ENCODE results near the gene WDHD1.
"Not testable (repeated sequence)": the region's sequence is repeated elsewhere in the genome, so short reads cannot be mapped to it uniquely, and the experiment has no call there.

WDHD1 gene

DNA sequence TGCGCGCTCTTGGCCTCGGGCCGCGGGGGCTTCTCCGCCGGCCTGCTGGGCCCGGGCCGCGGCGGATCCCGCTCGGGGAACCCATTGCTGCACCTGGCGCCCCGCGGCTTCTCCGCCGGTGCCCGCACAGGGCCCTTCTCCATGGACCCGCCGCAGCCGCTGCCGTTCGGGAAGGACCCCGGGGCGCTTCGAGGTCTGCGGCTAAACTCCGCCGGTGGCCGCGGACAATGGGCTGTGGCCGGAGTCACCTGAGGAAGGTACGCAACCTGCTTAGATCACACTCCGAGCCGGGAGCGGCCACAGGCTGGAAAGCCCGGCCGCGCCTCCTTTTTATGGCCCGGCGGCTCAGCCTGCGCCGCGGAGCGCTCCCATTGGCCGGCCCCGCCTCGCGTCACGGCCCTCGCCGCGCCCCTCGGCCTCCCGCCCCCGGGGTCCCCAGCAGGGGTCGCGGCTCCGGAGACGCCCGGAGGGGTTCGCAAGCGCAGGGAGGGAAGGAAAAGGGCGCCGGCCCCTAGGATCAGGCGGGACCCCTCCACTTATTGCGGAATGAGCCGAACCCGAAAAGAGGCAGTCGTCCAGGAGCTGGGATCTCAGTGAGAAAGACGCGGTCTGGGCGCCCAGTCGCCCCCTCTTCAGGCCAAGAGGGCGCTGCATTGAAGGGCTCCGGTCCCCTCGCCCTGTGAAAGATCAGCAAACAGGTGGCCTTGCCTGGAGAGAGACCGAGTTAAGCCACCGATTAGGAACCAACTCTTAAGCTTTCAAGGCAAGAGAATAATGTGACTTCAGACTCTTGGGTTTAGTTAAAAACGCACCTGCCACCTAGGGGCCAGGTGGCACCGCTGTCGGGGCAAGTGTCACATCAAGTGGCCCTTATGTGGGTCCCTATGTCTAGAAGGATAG, 124.1 kb downstream of the WDHD1 start, which contains the start of gene GCH1:
GCH1 (minus strand) TSS at position 306 of the 900 bp plus-strand sequence; CDS start at position 143, 163 bp downstream.
- no peaks in the 10 kb centered on the region for H3K9me3 ChIP-seq
- DNase-seq (ENCODE audit: low spot score in 2 of 2), result peak; percentile 70 to 88
- in situ Hi-C loops (cut with MboI; ENCODE audit: low sequenced_read_pairs), result no loop called here
- no peaks in the 10 kb centered on the region for H3K27me3 ChIP-seq (ENCODE audit: low read depth)
- peaks cover 4% of the 10 kb centered on the region; the same call in 1 of the 2 replicates for H3K4me1 ChIP-seq
- H3K36me3 ChIP-seq (replicated peaks), result no peaks in the 10 kb centered on the region
- H3K4me3 ChIP-seq, result peak within 1 kb of the TSS; percentile 86

DNA sequence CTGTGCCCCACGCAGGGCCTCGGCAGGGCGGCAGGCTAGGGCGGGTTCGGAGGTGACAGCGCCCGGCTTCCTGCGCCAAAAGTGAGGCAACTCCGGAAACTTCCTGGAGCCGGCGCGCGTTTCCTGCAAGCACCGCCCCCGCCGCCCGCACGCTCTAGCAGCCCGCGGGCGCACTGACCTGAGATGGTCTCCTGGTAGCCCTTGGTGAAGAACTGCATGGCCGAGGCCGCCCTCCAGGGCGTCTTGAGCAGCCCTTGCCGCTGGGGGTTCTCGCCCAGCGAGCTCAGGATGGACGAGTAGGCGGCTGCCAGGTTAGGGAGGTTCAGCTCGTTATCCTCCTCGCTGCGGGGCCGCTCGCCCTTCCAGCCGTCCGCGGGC, 124.8 kb downstream of the WDHD1 start:
- DNase-seq (ENCODE audit: low spot score in 2 of 2), result peak; percentile 58 to 83
- Histone ChIP-seq H3K4me1 (peaks cover 4% of the 10 kb centered on the region; the same call in 1 of the 2 replicates), H3K27me3 (ENCODE audit: low read depth) (no peaks in the 10 kb centered on the region), H3K9me3 (no peaks in the 10 kb centered on the region), H3K36me3 (replicated peaks) (no peaks in the 10 kb centered on the region), H3K4me3 (peak overlapping the region; percentile 86)
- in situ Hi-C loops (cut with MboI; ENCODE audit: low sequenced_read_pairs), result no loop called here

DNA sequence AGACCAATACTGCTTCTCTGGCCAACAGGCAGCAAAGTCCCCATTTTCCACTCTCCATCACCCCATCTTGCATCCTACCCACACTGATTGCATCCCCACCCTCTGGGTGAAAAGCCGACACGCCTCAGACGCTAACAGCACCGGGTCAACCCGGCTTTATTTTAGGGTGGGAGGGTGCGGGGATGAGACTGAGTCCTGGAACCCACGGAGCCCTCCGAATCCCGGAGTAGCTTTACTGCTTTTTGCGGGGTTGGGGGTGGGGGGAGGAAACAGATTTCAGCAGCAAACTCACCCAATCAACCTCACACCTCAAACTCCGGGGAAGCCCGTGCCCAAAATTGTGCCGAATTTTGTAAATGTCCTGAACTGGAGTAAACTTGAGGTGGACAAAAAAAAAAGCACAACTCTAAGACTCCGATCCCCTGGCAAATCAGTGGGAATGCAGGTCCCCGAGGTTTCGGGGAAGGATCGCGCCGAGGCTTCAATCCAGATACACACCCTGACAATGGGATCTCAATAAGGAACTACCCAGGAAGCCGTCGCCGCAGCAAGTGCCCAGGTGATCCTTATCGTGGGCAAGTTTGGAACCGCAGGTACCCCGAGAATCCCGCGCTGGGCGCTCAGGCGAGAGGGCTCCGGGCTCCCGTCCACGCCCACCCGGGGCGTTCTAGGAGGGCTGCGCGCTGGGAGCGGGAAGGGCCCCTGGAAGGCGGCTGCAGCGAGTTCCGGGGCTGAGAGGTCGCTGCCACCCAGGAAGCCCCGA, 125.3 kb downstream of the WDHD1 start:
- H3K27me3 ChIP-seq (ENCODE audit: low read depth), result no peaks in the 10 kb centered on the region
- H3K36me3 ChIP-seq (replicated peaks), result no peaks in the 10 kb centered on the region
- H3K4me1 ChIP-seq, result peaks cover 4% of the 10 kb centered on the region; the same call in 1 of the 2 replicates
- peak overlapping the region; percentile 86 for H3K4me3 ChIP-seq
- H3K9me3 ChIP-seq, result no peaks in the 10 kb centered on the region
- DNase-seq (ENCODE audit: low spot score in 2 of 2), result peak in 1 of 2 experiments; percentile 22
- in situ Hi-C loops (cut with MboI; ENCODE audit: low sequenced_read_pairs), result no loop called here

DNA sequence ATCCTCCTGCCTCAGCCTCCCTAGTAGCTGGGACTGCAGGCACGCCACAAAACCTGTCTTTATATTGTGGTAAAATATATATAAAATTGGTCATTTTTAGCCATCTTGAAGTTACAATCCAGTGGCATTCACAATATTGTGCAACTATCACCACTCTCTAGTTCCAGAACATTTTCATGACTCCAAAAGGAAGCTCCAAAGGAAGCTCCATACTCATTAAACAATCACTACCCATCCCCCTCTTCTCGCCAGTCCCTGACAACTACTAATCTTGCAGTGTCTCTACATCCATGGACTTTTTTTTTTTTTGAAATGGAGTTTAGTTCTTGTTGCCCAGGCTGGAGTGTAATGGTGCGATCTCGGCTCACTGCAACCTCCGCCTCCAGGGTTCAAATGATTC, 127.3 kb downstream of the WDHD1 start:
- Histone ChIP-seq H3K4me1 (peaks cover 4% of the 10 kb centered on the region; the same call in 1 of the 2 replicates), H3K4me3 (no peak overlapping the region), H3K9me3 (no peaks in the 10 kb centered on the region), H3K36me3 (replicated peaks) (no peaks in the 10 kb centered on the region), H3K27me3 (ENCODE audit: low read depth) (no peaks in the 10 kb centered on the region)
- in situ Hi-C loops (cut with MboI; ENCODE audit: low sequenced_read_pairs), result no loop called here
- no peak for DNase-seq (ENCODE audit: low spot score in 2 of 2)

DNA sequence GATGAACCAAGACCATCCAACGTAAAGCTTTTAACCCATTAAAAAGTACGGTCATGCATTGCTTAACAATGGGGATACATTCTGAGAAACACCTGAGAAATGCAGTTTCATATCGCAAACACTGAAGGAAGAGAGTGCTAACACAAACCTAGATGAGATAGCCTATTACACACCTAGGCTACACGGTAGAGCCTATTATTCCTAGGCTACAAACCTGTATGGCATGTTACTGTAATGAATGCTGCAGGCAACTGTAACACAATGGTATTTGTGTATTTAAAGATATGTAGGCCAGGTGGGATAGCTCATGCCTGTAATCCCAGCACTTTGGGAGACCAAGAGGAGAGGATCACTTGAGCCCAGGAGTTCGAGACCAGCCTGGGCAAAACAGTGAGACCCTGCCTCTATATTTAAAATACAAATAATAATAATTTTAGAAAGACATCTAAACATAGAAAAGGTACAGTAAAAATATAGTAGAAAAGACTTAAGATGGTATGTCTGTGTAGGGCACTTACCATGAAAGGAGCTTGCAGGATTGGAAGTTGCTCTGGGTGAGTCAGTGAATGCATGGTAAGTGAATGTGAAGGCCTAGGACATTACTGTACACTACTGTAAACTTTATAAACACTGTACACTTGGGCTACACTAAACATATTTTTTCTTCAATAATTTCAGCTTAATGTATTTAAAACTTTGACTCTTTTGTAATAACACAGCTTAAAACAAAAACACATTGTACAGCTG, 128.9 kb downstream of the WDHD1 start:
- DNase-seq (ENCODE audit: low spot score in 2 of 2); H3K27me3 ChIP-seq (ENCODE audit: low read depth); H3K4me3 ChIP-seq; H3K36me3 ChIP-seq (replicated peaks); H3K9me3 ChIP-seq; H3K4me1 ChIP-seq; in situ Hi-C loops (cut with MboI; ENCODE audit: low sequenced_read_pairs): not testable (repeated sequence)

DNA sequence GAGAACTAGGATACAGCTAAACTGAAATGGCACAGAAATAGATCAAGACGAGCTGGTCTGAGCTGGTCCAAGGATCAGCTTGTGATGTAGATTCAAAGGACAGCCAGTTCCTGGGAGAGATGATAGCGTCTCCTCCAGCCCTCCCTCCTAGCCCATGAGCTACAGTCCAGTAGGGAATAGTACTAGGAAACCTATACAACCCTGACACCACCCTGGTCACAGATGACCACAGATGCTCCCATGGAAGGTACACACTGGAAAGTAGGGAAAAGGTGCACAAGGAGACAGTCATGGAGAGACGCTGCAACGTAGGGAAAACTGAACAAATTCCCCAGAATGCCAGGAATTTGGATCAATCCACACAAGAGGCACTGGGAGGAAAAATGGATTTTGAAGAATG, 131.2 kb downstream of the WDHD1 start:
- H3K36me3 ChIP-seq (replicated peaks), result no peaks in the 10 kb centered on the region
- DNase-seq (ENCODE audit: low spot score in 2 of 2), result no peak
- no peak overlapping the region for H3K4me3 ChIP-seq
- in situ Hi-C loops (cut with MboI; ENCODE audit: low sequenced_read_pairs), result no loop called here
- no peaks in the 10 kb centered on the region for H3K9me3 ChIP-seq
- H3K4me1 ChIP-seq, result peaks cover 12% of the 10 kb centered on the region
- H3K27me3 ChIP-seq (ENCODE audit: low read depth), result no peaks in the 10 kb centered on the region

DNA sequence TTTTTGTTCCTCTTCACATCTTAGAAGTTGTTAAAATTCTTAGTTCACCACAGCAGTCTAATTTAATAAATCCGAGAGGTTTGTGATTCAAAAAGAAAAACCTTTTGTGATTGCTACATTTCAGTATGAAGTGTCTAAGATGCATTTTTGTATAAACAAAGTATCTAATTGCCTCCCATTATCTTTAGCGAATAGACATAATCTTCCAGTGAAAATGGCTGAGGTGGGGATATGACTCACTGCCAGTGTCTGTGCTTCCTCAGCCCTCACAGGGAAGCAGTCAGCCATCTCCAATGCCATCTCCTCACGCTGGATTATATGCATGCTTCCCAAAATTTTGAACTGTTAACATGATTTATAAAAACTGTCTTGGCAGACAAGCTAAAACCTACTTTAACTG, 131.9 kb downstream of the WDHD1 start:
- DNase-seq (ENCODE audit: low spot score in 2 of 2), result no peak
- in situ Hi-C loops (cut with MboI; ENCODE audit: low sequenced_read_pairs), result no loop called here
- Histone ChIP-seq H3K36me3 (replicated peaks) (no peaks in the 10 kb centered on the region), H3K4me3 (no peak overlapping the region), H3K27me3 (ENCODE audit: low read depth) (no peaks in the 10 kb centered on the region), H3K4me1 (peaks cover 10% of the 10 kb centered on the region), H3K9me3 (no peaks in the 10 kb centered on the region)

DNA sequence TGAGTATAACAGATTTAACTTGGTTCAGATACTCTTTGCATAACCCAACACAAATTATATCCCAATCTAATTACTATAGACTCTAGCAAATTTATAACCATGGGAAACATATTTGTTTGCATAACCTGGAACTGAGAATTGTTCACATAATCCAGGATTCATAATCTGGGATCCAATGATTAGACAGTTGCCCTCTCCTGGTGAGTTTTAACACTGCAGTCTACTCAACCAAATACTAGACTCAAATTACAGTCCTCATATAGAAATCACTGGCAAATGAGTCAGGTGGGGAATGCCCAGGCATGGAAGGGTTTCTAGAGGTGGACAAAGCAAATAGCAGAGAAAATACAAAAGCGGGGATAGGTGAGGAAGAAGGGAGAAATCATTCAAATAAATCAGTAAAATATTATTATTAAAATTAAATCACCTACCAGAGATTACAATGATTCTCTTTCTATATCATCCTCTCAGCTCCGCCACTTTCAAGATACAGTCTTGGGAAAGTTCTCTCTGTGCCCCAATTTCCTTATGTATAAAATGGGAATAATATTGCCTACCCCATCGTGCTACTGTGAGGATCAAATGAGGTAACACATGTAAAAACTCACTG, 133.6 kb downstream of the WDHD1 start:
- Histone ChIP-seq H3K36me3 (replicated peaks) (no peaks in the 10 kb centered on the region), H3K4me1 (peaks cover 10% of the 10 kb centered on the region), H3K4me3 (no peak overlapping the region), H3K27me3 (ENCODE audit: low read depth) (no peaks in the 10 kb centered on the region), H3K9me3 (no peaks in the 10 kb centered on the region)
- in situ Hi-C loops (cut with MboI; ENCODE audit: low sequenced_read_pairs), result no loop called here
- DNase-seq (ENCODE audit: low spot score in 2 of 2), result peak; percentile 50 to 65

DNA sequence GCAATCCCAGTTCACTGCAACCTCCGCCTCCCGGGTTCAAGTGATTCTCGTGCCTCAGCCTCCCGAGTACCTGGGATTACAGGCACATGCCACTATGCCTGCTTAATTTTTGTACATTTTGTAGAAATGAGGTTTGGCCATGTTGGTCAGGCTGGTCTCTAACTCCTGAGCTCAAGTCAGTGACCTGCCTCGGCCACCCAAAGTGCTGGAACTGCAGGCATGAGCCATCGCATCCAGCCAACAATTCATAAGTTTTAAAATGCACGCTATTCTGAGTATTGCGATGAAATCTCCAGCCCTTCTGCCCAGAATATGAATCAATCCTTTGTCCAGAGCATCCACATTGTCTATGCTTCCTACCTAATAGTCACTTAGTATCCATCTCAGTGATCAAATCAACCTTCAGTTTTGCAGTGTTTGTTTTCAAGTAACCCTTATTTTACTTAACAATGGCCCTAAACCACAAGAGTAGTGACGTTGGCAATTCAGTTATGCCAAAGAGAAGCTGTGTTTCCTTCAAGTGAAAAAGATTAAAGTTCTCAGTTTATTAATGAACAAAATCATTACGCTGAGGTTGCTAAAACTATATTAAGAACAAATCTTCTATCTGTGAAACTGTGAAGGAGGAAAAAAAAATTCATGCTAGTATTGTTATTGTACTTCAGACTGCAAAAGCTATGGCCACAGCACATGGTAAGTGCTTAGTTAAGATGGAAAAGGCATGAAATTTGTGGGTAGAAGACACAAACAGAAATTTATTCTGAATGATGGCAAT, 135.2 kb downstream of the WDHD1 start:
- peak in 1 of 2 experiments; percentile 74 for DNase-seq (ENCODE audit: low spot score in 2 of 2)
- Histone ChIP-seq H3K4me3 (no peak overlapping the region), H3K27me3 (ENCODE audit: low read depth) (no peaks in the 10 kb centered on the region), H3K4me1 (peaks cover 12% of the 10 kb centered on the region), H3K9me3 (no peaks in the 10 kb centered on the region), H3K36me3 (replicated peaks) (no peaks in the 10 kb centered on the region)
- in situ Hi-C loops (cut with MboI; ENCODE audit: low sequenced_read_pairs), result no loop called here

DNA sequence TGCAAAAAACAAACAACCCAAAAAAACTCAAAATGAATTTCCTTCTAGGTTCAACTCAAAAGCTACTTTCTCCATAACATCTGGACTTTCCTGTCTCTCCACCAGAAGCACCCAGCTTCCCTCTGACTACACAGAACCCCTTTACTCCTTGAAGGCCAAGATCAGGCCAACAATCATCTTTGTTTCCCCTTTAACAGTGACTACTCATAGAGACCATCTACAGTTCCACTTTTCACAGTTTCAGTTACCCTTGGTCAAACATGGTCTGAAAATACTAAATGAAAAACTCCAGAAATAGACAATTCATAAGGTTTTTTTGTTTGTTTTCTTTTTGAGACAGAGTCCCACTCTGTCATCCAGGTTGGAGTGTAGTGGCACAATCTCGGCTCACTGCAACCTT, 136.1 kb downstream of the WDHD1 start:
- H3K9me3 ChIP-seq, result no peaks in the 10 kb centered on the region
- no peak overlapping the region for H3K4me3 ChIP-seq
- no peaks in the 10 kb centered on the region for H3K36me3 ChIP-seq (replicated peaks)
- in situ Hi-C loops (cut with MboI; ENCODE audit: low sequenced_read_pairs), result no loop called here
- no peaks in the 10 kb centered on the region for H3K27me3 ChIP-seq (ENCODE audit: low read depth)
- H3K4me1 ChIP-seq, result peaks cover 12% of the 10 kb centered on the region
- no peak for DNase-seq (ENCODE audit: low spot score in 2 of 2)

DNA sequence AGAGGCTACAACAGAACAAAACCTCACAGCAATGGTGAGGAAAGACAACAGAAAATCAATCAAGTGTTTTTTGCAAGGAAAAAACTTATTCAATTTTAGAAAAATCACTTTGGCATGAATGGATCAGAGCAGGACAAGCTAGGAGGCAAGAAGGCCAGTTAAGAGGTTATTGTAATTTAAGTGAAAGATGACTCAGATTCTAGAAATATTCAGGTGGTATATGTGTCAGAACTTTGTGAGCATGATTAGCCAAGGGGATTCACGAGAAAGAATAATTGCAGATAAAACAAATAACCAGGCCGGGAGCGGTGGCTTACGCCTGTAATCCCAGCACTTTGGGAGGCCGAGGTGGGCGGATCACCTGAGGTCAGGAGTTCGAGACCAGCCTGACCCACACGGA, 137.0 kb downstream of the WDHD1 start:
- Histone ChIP-seq H3K27me3 (ENCODE audit: low read depth) (no peaks in the 10 kb centered on the region), H3K4me1 (peaks cover 12% of the 10 kb centered on the region), H3K4me3 (no peak overlapping the region), H3K9me3 (no peaks in the 10 kb centered on the region), H3K36me3 (replicated peaks) (no peaks in the 10 kb centered on the region)
- in situ Hi-C loops (cut with MboI; ENCODE audit: low sequenced_read_pairs), result no loop called here
- DNase-seq (ENCODE audit: low spot score in 2 of 2), result no peak

Measured in HAP-1 (cell line).